Keratinocyte (primary cell): ENCODE data around the gene SPAG6. TPM values are rescaled to one million over a fixed set of nuclear protein-coding genes. Genes with fewer than 3 reads are reported as not detected.

Source experiments
- DNase-seq: peaks from one replicate; pipeline ENCODE4 v3.0.0-alpha.2; 2011; ENCODE audit warnings: low read depth, missing footprints, low spot score
- FAIRE-seq: peaks from 2 replicates; lab custom pipeline; 2011; peaks lifted over from hg19 to GRCh38; lab: Jason Lieb, UNC
- H2AFZ ChIP-seq: 2 replicates; pipeline ENCODE4 v1.6.0; 2012; ENCODE audit warnings: low read length, control low read depth, inconsistent platforms; ENCODE audit not compliant: control insufficient read depth
- H3K27ac ChIP-seq: 2 replicates; pipeline ENCODE4 v1.5.1; 2011; ENCODE audit warnings: low read length; ENCODE audit not compliant: control insufficient read depth, insufficient read depth
- H3K27me3 ChIP-seq: 3 replicates; pipeline ENCODE4 v1.6.0; 2011; ENCODE audit warnings: low read length; ENCODE audit not compliant: control insufficient read depth, insufficient read depth; ENCODE audit errors: extremely low read depth
- H3K36me3 ChIP-seq, 2 experiments: 2 replicates in 1 of 2; 3 replicates in 1 of 2; pipeline ENCODE4 v1.5.1; 2011; ENCODE audit warnings: low read length in 2 of 2, mild to moderate bottlenecking in 1 of 2; ENCODE audit not compliant: control insufficient read depth in 2 of 2, insufficient read depth in 2 of 2; ENCODE audit errors: extremely low read depth in 1 of 2
- H3K4me1 ChIP-seq: 3 replicates; pipeline ENCODE4 v1.5.1; 2011; ENCODE audit warnings: low read length; ENCODE audit not compliant: control insufficient read depth, insufficient read depth; ENCODE audit errors: extremely low read depth
- H3K4me2 ChIP-seq: 3 replicates; pipeline ENCODE4 v1.6.0; 2011; ENCODE audit warnings: low read depth, low read length; ENCODE audit not compliant: control insufficient read depth, insufficient read depth; ENCODE audit errors: extremely low read depth
- H3K4me3 ChIP-seq, 3 experiments: fragments of 200-600 bp in 1 of 3; sonication (generic) in 1 of 3; 2 replicates in 2 of 3; 3 replicates in 1 of 3; pipeline ENCODE4 v1.5.1; 2011 to 2016; ENCODE audit warnings: low read length in 3 of 3, mild to moderate bottlenecking in 3 of 3, control low read depth in 2 of 3, inconsistent platforms in 1 of 3, low read depth in 1 of 3, mixed read lengths in 1 of 3, mixed run types in 1 of 3, moderate library complexity in 1 of 3; ENCODE audit not compliant: control insufficient read depth in 2 of 3, insufficient read depth in 2 of 3; ENCODE audit errors: extremely low read depth in 1 of 3
- H3K79me2 ChIP-seq: 2 replicates; pipeline ENCODE4 v1.6.0; 2012; ENCODE audit warnings: low read length; ENCODE audit not compliant: control insufficient read depth, insufficient read depth
- H3K9ac ChIP-seq: 3 replicates; pipeline ENCODE4 v1.6.0; 2011; ENCODE audit warnings: low read length; ENCODE audit not compliant: control insufficient read depth, insufficient read depth; ENCODE audit errors: extremely low read depth
- H3K9me1 ChIP-seq: 3 replicates; pipeline ENCODE4 v1.6.0; 2011; ENCODE audit warnings: low read length; ENCODE audit not compliant: control insufficient read depth, insufficient read depth; ENCODE audit errors: extremely low read depth
- H3K9me3 ChIP-seq: 2 replicates; pipeline ENCODE4 v1.5.1; 2012; ENCODE audit warnings: low read depth, low read length; ENCODE audit not compliant: control insufficient read depth
- H4K20me1 ChIP-seq: 3 replicates; pipeline ENCODE4 v1.6.0; 2011; ENCODE audit warnings: low read length; ENCODE audit not compliant: control insufficient read depth, insufficient read depth; ENCODE audit errors: extremely low read depth
- EZH2 ChIP-seq: IDR thresholded peaks from one replicate; pipeline ENCODE4 v1.6.1; 2012; ENCODE audit warnings: inconsistent platforms, mild to moderate bottlenecking, low read length, moderate library complexity
- dilution Hi-C: fragments of 300-500 bp; cut with MboI; formaldehyde crosslinking; loops from one replicate; pipeline ENCODE4 v1.7.0; 2020; ENCODE audit warnings: low sequenced_read_pairs; ENCODE audit not compliant: extremely low pct_ligation_motif_present
- polyA plus RNA-seq, 5 experiments: library from polyadenylated mRNA; depleted of rRNA in 3 of 5; stranded (reverse) in 3 of 5; stranded (forward) in 1 of 5; unstranded in 1 of 5; fragments of >200 nt; gene quantifications; 1 replicate in 1 of 5; 2 replicates in 3 of 5; 3 replicates in 1 of 5; pipeline versions ENCODE4 v1.2.1 to v1.2.3, GENCODE V29; 2011 to 2012; ENCODE audit warnings: missing spikeins in 2 of 5, low read depth in 1 of 5, low replicate concordance in 1 of 5
- TF ChIP-seq, protein P1 (sequence below), 3 experiments: IDR thresholded peaks in 1 of 3; conservative IDR thresholded peaks in 1 of 3; optimal IDR thresholded peaks in 1 of 3; 2 replicates in 2 of 3; 3 replicates in 1 of 3; pipeline versions ENCODE3 to v1.5.1; 2011; ENCODE audit warnings: low read length in 3 of 3, mild to moderate bottlenecking in 3 of 3, moderate library complexity in 2 of 3, control low read depth in 1 of 3, inconsistent platforms in 1 of 3; ENCODE audit not compliant: insufficient read depth in 2 of 3; ENCODE audit errors: extremely low read depth in 1 of 3

The SPAG6 gene
- polyA plus RNA-seq, 1 donor (not counting 4 experiments of a cell fraction or from before 2014, with no cell fraction given): not detected

DNA sequence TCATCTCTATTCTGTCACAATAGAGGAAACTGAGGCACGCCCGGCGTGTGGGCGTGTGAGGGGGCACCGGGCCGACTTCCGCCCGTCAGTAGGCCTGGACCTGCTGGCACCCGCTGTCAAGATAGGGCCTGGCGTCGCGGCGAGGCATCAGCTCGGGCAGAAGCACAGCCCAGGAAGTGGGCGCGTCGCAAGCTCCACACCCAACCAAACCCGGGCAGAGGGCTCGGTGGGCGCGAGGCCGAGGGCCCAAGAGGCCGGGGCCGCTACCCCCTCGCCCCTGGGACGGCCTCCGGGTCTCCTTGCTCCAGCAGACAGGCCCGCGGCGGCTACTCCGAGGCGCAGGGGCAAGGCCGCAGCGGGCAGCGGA, 91.2 kb downstream of the SPAG6 start:
- FAIRE-seq (no peak), DNase-seq (no peak)
- Histone ChIP-seq H3K4me1 (peaks cover 8% of the 10 kb centered on the region), H3K4me2 (peak overlapping the region; percentile 89), H3K4me3 (peak overlapping the region in 2 of 3 experiments; percentile 40 to 72), H3K27ac (peak overlapping the region; percentile 66), H3K27me3 (no peaks in the 10 kb centered on the region), H4K20me1 (no peaks in the 10 kb centered on the region), H3K36me3 (no peaks in the 10 kb centered on the region), H3K9ac (peak overlapping the region; percentile 85), H3K9me1 (no peaks in the 10 kb centered on the region), H2AFZ (peak overlapping the region; percentile 94), H3K79me2 (no peaks in the 10 kb centered on the region), H3K9me3 (no peaks in the 10 kb centered on the region)
- TF ChIP-seq, protein P1, sequence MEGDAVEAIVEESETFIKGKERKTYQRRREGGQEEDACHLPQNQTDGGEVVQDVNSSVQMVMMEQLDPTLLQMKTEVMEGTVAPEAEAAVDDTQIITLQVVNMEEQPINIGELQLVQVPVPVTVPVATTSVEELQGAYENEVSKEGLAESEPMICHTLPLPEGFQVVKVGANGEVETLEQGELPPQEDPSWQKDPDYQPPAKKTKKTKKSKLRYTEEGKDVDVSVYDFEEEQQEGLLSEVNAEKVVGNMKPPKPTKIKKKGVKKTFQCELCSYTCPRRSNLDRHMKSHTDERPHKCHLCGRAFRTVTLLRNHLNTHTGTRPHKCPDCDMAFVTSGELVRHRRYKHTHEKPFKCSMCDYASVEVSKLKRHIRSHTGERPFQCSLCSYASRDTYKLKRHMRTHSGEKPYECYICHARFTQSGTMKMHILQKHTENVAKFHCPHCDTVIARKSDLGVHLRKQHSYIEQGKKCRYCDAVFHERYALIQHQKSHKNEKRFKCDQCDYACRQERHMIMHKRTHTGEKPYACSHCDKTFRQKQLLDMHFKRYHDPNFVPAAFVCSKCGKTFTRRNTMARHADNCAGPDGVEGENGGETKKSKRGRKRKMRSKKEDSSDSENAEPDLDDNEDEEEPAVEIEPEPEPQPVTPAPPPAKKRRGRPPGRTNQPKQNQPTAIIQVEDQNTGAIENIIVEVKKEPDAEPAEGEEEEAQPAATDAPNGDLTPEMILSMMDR (optimal IDR thresholded peaks at IDR 0.05 in 1 of 3, IDR thresholded peaks at IDR 0.05 in 1 of 3, conservative IDR thresholded peaks at IDR 0.05 in 1 of 3; ENCODE audit: extremely low read depth in 1 of 3, insufficient read depth in 2 of 3, low read length in 3 of 3): no peak
- TF ChIP-seq EZH2: no peak
- dilution Hi-C loops: no loop called here

DNA sequence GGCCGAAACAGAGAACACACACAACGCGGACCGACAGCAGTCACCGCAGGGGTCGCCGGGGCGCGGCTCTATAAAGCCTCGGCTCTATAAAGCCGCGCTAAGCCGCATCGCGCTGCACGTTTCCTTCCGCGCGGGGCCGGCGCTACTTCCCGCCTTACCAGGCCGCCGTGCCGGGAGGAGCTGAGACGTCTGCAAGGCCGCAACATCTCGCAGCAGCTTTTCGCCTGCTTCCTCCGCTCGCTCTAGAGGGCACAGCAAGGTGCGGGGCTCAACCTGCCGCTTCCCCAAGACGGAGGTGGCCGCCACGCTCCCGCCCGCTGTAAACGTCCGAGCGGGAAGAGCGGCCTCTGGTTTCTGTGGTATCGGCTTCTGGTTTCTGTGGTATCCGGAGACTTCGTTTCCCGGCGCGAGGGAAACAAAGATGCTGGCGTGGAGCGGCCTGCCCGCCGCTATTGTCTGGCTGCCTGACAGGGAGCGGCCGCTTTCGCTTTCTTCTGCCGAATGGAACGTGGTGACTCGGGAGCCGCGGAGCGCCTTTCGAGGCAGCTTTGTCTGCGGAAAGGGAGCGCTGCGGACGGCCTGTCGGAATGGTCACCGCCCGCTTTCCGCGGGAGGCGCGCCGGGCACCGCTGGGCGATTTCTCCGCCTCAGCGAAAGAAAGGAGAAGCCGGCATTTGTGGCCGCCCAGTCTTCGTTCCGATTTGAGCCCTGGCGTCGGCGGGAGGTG, 91.8 kb downstream of the SPAG6 start:
- TF ChIP-seq, protein P1 (optimal IDR thresholded peaks at IDR 0.05 in 1 of 3, IDR thresholded peaks at IDR 0.05 in 1 of 3, conservative IDR thresholded peaks at IDR 0.05 in 1 of 3; ENCODE audit: extremely low read depth in 1 of 3, insufficient read depth in 2 of 3, low read length in 3 of 3): no peak
- no peak for TF ChIP-seq EZH2
- H4K20me1 ChIP-seq: no peaks in the 10 kb centered on the region
- H3K4me2 ChIP-seq: peak overlapping the region; percentile 89
- peak overlapping the region; percentile 66 for H3K27ac ChIP-seq
- H3K9me3 ChIP-seq: no peaks in the 10 kb centered on the region
- H3K9me1 ChIP-seq: no peaks in the 10 kb centered on the region
- no peaks in the 10 kb centered on the region for H3K79me2 ChIP-seq
- peaks cover 8% of the 10 kb centered on the region for H3K4me1 ChIP-seq
- FAIRE-seq: no peak
- no peaks in the 10 kb centered on the region for H3K27me3 ChIP-seq
- peak overlapping the region; percentile 94 for H2AFZ ChIP-seq
- DNase-seq: no peak
- H3K36me3 ChIP-seq: no peaks in the 10 kb centered on the region
- peak overlapping the region; percentile 40 to 79 (median 72) for H3K4me3 ChIP-seq
- dilution Hi-C loops: no loop called here
- peak overlapping the region; percentile 85 for H3K9ac ChIP-seq
